Parathyroid adenoma (tissue), 2 donors: ENCODE data around the gene TMEM150B.

Source experiments
- H2AFZ ChIP-seq: fragments of 300-600 bp; sonication (generic); one replicate; pipeline ENCODE4 v1.7.0; 2017; ENCODE audit warnings: antibody characterized with exemption, mild to moderate bottlenecking
- H3K27ac ChIP-seq: fragments of 300-600 bp; sonication (generic); one replicate; pipeline ENCODE4 v1.7.0; 2017
- H3K27me3 ChIP-seq: fragments of 300-600 bp; sonication (generic); one replicate; pipeline ENCODE4 v1.7.0; 2017; ENCODE audit warnings: low read length; ENCODE audit not compliant: control insufficient read depth, insufficient read depth
- H3K36me3 ChIP-seq: fragments of 300-600 bp; sonication (generic); one replicate; pipeline ENCODE4 v1.7.0; 2017; ENCODE audit warnings: low read length; ENCODE audit not compliant: control insufficient read depth, insufficient read depth
- H3K4me1 ChIP-seq: fragments of 300-600 bp; sonication (generic); one replicate; pipeline ENCODE4 v1.7.0; 2017; ENCODE audit warnings: control low read depth
- H3K4me2 ChIP-seq: fragments of 300-600 bp; sonication (generic); one replicate; pipeline ENCODE4 v1.7.0; 2017; ENCODE audit warnings: low read length
- H3K4me3 ChIP-seq: fragments of 300-600 bp; sonication (generic); one replicate; pipeline ENCODE4 v1.7.0; 2017; ENCODE audit warnings: low read depth, low read length
- H3K79me2 ChIP-seq: fragments of 300-600 bp; sonication (generic); one replicate; pipeline ENCODE4 v1.7.0; 2017; ENCODE audit warnings: control low read depth
- H3K9ac ChIP-seq: fragments of 300-600 bp; sonication (generic); one replicate; pipeline ENCODE4 v1.7.0; 2017; ENCODE audit warnings: mild to moderate bottlenecking
- H3K9me3 ChIP-seq: fragments of 300-600 bp; sonication (generic); one replicate; pipeline ENCODE4 v1.7.0; 2017; ENCODE audit warnings: low read length; ENCODE audit not compliant: control insufficient read depth
- TF ChIP-seq, protein P1 (sequence below): fragments of 300-600 bp; sonication (generic); IDR thresholded peaks from one replicate; pipeline ENCODE4 v1.7.0; 2017; ENCODE audit warnings: antibody characterized with exemption, mild to moderate bottlenecking
- donor health status: primary hyperparathyroidism.

TMEM150B gene

DNA sequence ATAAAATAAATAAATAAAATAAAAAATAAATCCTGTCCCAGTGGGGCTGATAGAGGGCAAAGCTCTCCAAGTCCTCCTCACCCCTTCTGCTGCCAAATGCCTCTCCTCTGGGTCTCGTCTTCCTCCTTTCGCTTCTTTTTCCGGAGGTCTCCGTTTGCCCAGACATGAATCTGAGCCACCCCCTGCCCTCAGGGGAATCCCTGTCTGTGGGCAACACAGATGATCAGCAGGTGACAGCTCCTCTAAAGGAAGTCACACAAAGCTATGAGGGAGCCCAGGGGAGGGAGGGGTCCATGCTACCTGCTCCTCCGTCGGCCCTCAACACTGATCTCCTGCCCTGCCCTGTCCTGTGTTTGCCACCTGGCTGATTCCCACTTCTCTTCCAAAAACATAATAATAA lies 479 bp downstream of the TMEM150B start:
- no peaks in the 10 kb centered on the region for H3K36me3 ChIP-seq
- no peaks in the 10 kb centered on the region for H3K4me1 ChIP-seq
- no peaks in the 10 kb centered on the region for H3K79me2 ChIP-seq
- H3K9ac ChIP-seq, result no peak overlapping the region
- H2AFZ ChIP-seq, result no peak overlapping the region
- H3K4me3 ChIP-seq, result no peak overlapping the region
- H3K27ac ChIP-seq, result no peak overlapping the region
- TF ChIP-seq, protein P1, sequence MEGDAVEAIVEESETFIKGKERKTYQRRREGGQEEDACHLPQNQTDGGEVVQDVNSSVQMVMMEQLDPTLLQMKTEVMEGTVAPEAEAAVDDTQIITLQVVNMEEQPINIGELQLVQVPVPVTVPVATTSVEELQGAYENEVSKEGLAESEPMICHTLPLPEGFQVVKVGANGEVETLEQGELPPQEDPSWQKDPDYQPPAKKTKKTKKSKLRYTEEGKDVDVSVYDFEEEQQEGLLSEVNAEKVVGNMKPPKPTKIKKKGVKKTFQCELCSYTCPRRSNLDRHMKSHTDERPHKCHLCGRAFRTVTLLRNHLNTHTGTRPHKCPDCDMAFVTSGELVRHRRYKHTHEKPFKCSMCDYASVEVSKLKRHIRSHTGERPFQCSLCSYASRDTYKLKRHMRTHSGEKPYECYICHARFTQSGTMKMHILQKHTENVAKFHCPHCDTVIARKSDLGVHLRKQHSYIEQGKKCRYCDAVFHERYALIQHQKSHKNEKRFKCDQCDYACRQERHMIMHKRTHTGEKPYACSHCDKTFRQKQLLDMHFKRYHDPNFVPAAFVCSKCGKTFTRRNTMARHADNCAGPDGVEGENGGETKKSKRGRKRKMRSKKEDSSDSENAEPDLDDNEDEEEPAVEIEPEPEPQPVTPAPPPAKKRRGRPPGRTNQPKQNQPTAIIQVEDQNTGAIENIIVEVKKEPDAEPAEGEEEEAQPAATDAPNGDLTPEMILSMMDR, result no peak
- H3K4me2 ChIP-seq, result no peak overlapping the region
- no peaks in the 10 kb centered on the region for H3K27me3 ChIP-seq
- no peaks in the 10 kb centered on the region for H3K9me3 ChIP-seq

DNA sequence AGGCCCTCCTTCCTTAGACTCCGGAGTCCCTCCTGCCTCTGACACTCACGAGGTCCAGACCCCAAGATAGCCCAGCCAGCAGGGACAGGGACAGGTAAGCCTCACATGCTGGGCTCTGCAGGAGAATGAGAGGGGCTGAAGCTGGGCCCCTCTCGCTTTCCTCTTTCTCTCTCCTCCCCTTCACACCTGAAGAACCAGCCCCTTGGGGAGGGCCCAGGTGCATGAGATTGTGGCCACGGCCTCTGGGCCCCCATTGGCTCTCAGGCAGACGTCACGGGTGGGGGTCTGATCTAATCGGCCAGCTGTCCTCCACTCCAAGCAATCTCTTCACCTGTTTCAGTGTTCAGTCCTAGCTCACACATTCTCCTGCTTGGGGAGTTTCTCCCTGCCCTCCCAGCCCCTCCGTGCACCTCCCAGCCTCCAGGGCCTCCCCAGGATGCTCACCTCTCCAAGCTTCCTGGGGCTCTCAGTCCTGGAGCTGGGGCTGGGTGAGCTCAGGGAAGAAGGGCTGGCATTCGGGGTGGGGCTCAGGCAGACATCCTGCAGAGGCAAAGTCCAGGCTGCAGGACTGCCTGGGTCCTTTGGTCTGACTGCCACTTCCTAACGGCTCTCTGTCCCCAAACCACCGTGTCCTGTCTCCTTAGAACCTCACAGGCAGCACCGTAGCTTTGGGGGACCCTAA lies 2.8 kb downstream of the TMEM150B start:
- H3K9ac ChIP-seq, result no peak overlapping the region
- TF ChIP-seq, protein P1, result no peak

DNA sequence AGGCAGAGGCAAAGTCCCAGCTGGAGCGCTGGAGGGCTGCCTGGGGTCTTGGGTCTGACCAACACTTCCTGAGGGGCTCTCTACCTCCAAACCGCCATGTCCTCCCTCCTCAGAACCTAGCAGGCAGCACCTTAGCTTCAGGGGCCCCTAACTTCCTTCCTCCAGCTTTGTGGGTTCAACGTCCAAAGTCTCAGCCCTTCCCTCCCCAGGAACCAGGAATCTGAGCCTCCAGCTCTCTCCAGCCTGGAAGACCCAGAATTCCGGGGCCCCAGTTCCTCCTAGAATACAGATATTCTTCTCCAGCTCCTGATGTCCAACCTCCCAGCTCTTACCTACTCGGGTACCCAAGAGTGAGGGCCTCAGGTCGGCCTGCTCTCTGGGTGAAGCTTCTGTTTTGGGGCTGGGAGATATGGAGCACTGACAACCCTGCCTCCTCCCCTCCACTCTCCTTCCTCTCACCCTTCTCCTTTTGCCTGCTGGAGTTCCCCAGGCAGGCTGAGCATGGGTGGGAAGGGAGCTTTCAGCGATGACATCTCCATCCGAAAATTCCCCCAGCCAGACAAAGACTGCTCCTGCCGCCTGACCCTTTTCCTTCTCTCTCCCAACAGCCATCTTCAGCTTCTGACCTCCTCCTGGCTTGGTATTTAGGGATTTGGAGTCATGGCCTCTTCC lies 3.5 kb downstream of the TMEM150B start:
- no peaks in the 10 kb centered on the region for H3K36me3 ChIP-seq
- H3K27ac ChIP-seq, result no peak overlapping the region
- no peak overlapping the region for H3K9ac ChIP-seq
- no peaks in the 10 kb centered on the region for H3K27me3 ChIP-seq
- H2AFZ ChIP-seq, result no peak overlapping the region
- no peak overlapping the region for H3K4me3 ChIP-seq
- H3K4me2 ChIP-seq, result no peak overlapping the region
- no peaks in the 10 kb centered on the region for H3K79me2 ChIP-seq
- no peaks in the 10 kb centered on the region for H3K9me3 ChIP-seq
- no peaks in the 10 kb centered on the region for H3K4me1 ChIP-seq
- TF ChIP-seq, protein P1, result no peak

More for the DNA sequence above, 2.8 kb downstream of the TMEM150B start:
- H3K4me1 ChIP-seq, result no peaks in the 10 kb centered on the region
- no peaks in the 10 kb centered on the region for H3K9me3 ChIP-seq
- no peaks in the 10 kb centered on the region for H3K36me3 ChIP-seq
- no peaks in the 10 kb centered on the region for H3K27me3 ChIP-seq
- H3K27ac ChIP-seq, result no peak overlapping the region
- H3K79me2 ChIP-seq, result no peaks in the 10 kb centered on the region
- no peak overlapping the region for H3K4me3 ChIP-seq
- H2AFZ ChIP-seq, result no peak overlapping the region
- H3K4me2 ChIP-seq, result no peak overlapping the region

DNA sequence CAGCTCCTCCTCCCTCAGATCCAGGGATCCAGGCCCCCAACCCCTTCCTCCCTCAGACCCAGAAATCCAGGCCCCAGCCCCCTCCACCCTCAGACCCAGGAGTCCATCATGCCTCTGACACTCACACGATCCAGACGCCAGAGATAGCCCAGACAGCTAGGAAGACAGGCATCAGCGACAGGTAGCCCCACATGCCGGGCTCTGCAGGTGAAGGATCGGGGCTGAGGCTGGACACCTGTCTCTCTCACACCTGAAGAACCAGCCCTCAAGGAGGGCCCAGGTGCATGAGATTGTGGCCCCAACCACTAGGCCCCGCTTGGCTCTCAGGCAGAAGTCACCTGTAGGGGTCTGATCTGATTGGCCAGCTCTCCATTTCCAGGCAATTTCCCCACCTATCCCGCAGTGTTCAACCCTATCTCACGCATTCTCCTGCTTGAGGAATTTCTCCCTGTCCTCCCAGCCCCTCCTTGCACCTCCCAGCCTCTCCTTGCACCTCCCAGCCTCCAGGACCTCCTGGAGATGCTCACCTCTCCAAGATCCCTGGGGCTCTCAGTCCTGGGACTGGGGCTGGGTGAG lies 4.2 kb downstream of the TMEM150B start:
- H3K4me2 ChIP-seq, result no peak overlapping the region
- no peak overlapping the region for H2AFZ ChIP-seq
- H3K27ac ChIP-seq, result no peak overlapping the region
- H3K79me2 ChIP-seq, result no peaks in the 10 kb centered on the region
- H3K9me3 ChIP-seq, result no peaks in the 10 kb centered on the region
- TF ChIP-seq, protein P1, result no peak
- no peaks in the 10 kb centered on the region for H3K36me3 ChIP-seq
- no peaks in the 10 kb centered on the region for H3K27me3 ChIP-seq
- H3K9ac ChIP-seq, result no peak overlapping the region
- H3K4me1 ChIP-seq, result no peaks in the 10 kb centered on the region
- H3K4me3 ChIP-seq, result no peak overlapping the region
